Muscle layer of duodenum (tissue), 2 donors: ENCODE results near the gene STIM1.
"Not testable (repeated sequence)": the region's sequence is repeated elsewhere in the genome, so short reads cannot be mapped to it uniquely, and the experiment has no call there.

Source experiments
- H3K27ac ChIP-seq: one replicate; pipeline ENCODE4 v1.7.0; 2013; ENCODE audit warnings: mild to moderate bottlenecking, low read length
- H3K27me3 ChIP-seq: one replicate; pipeline ENCODE4 v1.7.0; 2013; ENCODE audit warnings: low read depth, mild to moderate bottlenecking, control low read depth, low read length
- H3K36me3 ChIP-seq, 2 donors: one replicate each; pipeline ENCODE4 v1.7.0; 2013; ENCODE audit warnings: low read length in 2 of 2, control low read depth in 1 of 2, mild to moderate bottlenecking in 1 of 2; ENCODE audit not compliant: insufficient read depth in 2 of 2, control insufficient read depth in 1 of 2
- H3K4me1 ChIP-seq, 2 donors: one replicate each; pipeline ENCODE4 v1.7.0; 2013; ENCODE audit warnings: low read length in 2 of 2, mild to moderate bottlenecking in 2 of 2, control low read depth in 1 of 2, moderate library complexity in 1 of 2; ENCODE audit not compliant: insufficient read depth in 2 of 2, control insufficient read depth in 1 of 2
- H3K4me3 ChIP-seq, 2 donors: one replicate each; pipeline ENCODE4 v1.7.0; 2013; ENCODE audit warnings: low read length in 2 of 2, low read depth in 1 of 2, mild to moderate bottlenecking in 1 of 2
- H3K9me3 ChIP-seq, 2 donors: one replicate each; pipeline ENCODE4 v1.7.0; 2013; ENCODE audit warnings: low read length in 2 of 2, control low read depth in 1 of 2, mild to moderate bottlenecking in 1 of 2; ENCODE audit not compliant: control insufficient read depth in 1 of 2
- donor health status: healthy.

Gene STIM1

DNA sequence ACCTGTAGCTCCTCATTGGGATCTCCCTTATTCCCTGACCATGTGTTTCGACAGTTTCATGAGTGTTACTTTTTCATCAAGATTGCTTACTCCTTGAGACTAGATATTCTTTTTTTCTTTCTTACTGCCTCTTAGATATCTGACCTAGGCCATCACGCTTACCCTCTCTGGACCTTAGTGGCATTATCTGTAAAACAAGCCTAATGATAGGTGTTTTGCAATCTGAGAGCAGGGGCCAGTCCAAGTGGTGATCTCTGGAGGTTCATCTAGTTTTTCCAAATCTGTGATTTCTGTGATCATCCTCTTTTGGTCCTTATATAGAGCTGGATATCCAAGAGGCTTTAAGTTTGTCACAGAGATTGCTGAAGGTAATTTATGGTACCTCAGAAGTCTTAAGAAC, 34.5 kb downstream of the STIM1 start:
- Histone ChIP-seq H3K27me3 (no peaks in the 10 kb centered on the region), H3K27ac (no peak overlapping the region), H3K4me3 (no peak overlapping the region), H3K9me3 (no peaks in the 10 kb centered on the region), H3K36me3 (no peaks in the 10 kb centered on the region), H3K4me1 (peaks cover 0 to 21% of the 10 kb centered on the region in 2 donors)

DNA sequence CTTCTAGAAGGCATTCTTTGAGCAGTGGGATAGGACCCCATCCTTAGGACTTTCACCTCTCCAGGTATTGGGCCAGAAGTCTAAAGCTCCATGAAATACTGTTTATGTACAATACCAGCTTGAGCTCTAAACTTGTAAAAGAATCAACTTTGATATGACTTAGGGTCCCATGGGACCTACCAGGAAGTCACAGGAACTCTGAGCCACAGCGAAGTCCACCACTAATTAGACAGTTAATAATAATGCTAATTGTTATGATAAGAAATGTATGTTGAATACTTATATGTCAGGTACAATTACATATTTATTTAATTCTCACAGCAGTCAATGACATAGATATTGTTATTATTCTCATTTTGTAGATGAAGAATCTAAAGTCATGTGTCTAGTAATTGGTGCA, 35.3 kb downstream of the STIM1 start:
- H3K4me1 ChIP-seq: peaks cover 0 to 21% of the 10 kb centered on the region in 2 donors
- no peaks in the 10 kb centered on the region for H3K9me3 ChIP-seq
- H3K36me3 ChIP-seq: no peaks in the 10 kb centered on the region
- H3K27ac ChIP-seq: no peak overlapping the region
- no peak overlapping the region for H3K4me3 ChIP-seq
- H3K27me3 ChIP-seq: no peaks in the 10 kb centered on the region

DNA sequence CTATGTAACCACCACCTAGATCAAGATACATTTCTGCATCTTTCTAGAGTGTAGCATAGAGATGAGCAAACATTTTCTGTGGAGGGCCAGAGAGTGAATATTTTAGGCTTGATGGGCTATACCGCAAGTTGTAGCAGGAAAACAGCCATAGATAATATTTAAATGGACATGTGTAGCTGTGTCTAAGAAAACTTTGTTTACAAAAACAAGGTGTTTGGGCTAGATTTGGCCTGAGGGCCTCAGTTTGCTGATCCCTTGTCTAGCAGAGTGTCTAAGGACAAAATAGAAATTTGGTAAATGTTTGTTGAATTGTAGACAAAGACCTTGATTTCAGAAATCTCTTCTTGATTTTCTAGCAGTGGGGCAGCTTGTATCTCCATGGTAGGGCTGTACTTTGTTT, 36.3 kb downstream of the STIM1 start:
- Histone ChIP-seq H3K27me3 (no peaks in the 10 kb centered on the region), H3K4me3 (no peak overlapping the region), H3K27ac (no peak overlapping the region), H3K4me1 (peaks cover 0 to 21% of the 10 kb centered on the region in 2 donors), H3K36me3 (no peaks in the 10 kb centered on the region), H3K9me3 (no peaks in the 10 kb centered on the region)

DNA sequence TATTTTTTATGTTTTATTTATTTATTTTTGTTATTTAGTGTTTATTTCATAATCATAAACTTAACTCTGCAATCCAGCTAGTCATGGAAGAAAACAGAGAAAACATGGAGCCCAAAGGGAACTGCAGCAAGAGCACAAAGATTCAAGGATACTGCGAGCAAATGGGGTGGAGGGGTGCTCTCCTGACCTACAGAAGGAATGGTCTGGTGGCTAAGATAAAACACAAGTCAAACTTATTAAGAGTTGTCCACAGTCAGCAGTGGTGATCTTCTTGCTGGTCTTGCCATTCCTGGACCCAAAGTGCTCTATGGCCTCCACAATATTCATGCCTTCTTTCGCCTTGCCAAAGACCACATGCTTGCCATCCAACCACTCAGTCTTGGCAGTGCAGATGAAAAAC, 36.7 kb downstream of the STIM1 start:
- H3K27ac ChIP-seq: no peak overlapping the region
- H3K27me3 ChIP-seq: no peaks in the 10 kb centered on the region
- no peaks in the 10 kb centered on the region for H3K36me3 ChIP-seq
- no peaks in the 10 kb centered on the region for H3K9me3 ChIP-seq
- H3K4me3 ChIP-seq: no peak overlapping the region
- peaks cover 0 to 21% of the 10 kb centered on the region in 2 donors for H3K4me1 ChIP-seq

DNA sequence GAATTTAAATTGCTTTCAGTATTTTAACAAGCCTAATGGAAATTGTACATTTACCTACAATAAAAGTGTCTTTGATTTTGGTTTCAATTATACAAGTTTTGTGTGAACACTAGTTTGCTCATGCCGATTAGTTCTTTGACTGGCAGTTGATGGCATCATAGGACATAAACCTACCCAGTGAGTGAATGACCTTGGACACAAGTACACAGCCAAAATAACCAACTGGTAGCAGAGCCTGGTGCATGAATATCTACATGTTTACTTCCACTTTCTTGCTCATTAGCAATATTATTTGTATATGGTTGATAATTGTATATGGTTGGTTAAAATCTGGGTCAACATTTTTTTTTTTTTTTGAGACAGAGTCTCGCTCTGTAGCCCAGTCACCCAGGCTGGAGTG, 37.8 kb downstream of the STIM1 start:
- Histone ChIP-seq H3K4me1 (peaks cover 0 to 16% of the 10 kb centered on the region in 2 donors), H3K4me3 (no peak overlapping the region), H3K27me3 (no peaks in the 10 kb centered on the region), H3K9me3 (no peaks in the 10 kb centered on the region), H3K27ac (no peak overlapping the region), H3K36me3 (no peaks in the 10 kb centered on the region)

DNA sequence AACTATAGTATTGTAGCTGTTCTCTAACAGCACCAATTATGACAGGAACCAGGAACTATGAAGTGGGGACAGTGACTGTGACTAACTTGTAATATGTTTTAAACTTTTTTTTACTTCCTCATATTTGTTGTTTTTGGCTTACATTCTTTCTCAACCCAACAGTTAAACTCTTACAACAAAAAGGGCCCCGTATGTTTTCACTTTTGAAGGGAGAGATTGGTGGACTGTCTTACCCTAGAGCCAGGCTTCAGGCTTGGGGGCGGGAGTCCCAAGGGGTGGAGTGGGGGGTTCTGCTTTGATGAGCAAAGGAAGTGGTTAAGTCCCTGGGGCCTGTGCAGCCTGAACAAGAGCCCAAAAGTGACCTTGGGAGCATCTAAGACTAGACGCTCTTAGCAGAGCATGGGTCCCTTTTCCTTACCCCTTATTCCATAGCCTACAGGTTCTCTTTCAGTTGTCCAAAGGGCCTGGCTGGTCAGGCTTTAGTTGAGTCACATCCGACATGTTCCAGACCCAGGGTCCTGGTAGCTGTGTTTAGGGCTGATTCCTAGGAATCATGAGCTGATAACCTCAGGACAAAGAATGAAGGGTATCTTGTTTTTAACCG, 38.8 kb downstream of the STIM1 start:
- Histone ChIP-seq H3K4me1 (peaks cover 0 to 12% of the 10 kb centered on the region in 2 donors), H3K4me3 (no peak overlapping the region), H3K27ac (peak overlapping the region; percentile 53), H3K36me3 (no peaks in the 10 kb centered on the region), H3K27me3 (no peaks in the 10 kb centered on the region), H3K9me3 (no peaks in the 10 kb centered on the region)

DNA sequence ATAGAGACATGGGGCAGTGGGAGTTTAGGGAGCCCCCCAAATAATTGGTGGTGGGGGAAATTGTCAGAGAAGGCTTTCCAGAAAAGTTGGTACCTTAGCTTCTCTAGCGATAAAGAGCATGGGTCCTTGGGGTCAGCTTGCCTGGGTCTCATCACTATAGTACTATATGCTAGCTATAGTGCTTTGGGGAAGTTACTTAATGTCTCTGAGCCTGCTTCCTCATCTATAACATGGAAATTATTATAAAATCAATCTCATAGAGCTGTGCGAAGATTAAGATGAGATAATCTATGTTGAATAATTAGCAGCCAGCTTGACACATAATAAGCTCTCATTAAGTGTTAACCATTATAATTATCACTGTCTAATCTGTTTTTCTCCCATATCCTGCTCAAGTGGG, 41.2 kb downstream of the STIM1 start:
- Histone ChIP-seq H3K4me1 (peaks cover 0 to 8% of the 10 kb centered on the region in 2 donors), H3K27ac (no peak overlapping the region), H3K4me3 (no peak overlapping the region), H3K36me3 (no peaks in the 10 kb centered on the region), H3K9me3 (no peaks in the 10 kb centered on the region), H3K27me3 (no peaks in the 10 kb centered on the region)

DNA sequence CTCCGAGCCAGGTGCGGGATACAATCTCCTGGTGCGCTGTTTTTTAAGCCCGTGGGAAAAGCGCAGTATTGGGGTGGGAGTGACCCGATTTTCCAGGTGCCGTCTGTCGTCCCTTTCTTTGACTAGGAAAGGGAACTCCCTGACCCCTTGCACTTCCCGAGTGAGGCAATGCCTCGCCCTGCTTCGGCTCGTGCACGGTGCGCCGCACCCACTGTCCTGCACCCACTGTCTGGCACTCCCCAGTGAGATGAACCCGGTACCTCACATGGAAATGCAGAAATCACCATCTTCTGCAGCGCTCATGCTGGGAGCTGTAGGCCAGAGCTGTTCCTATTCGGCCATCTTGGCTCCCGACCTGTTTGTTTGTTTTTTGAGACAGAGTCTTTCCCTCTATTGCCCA, 44.8 kb downstream of the STIM1 start:
- not testable (repeated sequence) for H3K27me3 ChIP-seq, H3K27ac ChIP-seq, H3K36me3 ChIP-seq, H3K9me3 ChIP-seq, H3K4me3 ChIP-seq
- H3K4me1 ChIP-seq: peaks cover 4 to 28% of the 10 kb centered on the region in 2 donors

DNA sequence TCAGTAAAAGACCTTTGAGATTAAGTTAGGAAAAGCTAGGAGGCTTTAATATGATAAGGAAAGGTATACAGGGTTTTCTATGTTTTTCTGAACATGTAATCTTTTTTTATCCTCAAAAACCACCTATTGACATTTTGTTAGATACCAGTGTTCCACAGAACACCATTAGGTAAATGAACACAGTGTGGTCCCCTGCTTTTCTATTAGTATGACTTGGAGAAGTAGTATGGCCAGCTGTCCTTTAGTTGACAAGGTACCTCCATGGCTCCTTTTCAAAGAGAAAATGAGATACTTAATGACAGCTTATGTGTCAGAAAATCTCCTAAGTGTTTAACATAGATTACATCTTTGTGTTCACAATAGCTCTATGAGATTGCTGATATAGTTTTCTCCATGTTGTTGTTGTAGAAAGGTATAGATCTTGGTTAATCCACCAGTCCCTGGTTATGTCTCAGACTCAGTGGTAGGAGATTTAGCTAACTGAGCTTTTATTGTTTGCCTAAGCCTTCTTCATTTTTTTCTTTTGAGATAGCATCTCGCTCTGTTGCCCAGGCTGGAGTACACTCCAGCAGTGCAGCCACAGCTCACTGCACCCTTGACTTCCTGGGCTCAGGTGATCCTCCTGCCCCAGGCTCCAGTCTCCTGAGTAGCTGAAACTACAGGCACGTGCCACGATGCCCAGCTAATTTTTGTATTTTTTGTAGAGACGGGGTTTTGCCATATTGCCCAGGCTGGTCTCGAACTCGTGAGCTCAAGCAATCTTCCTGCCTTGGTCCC, 46.0 kb downstream of the STIM1 start:
- Histone ChIP-seq H3K27me3 (no peaks in the 10 kb centered on the region), H3K36me3 (peaks cover 0 to 6% of the 10 kb centered on the region in 2 donors), H3K9me3 (no peaks in the 10 kb centered on the region), H3K4me3 (no peak overlapping the region), H3K27ac (no peak overlapping the region), H3K4me1 (peaks cover 4 to 31% of the 10 kb centered on the region in 2 donors)

DNA sequence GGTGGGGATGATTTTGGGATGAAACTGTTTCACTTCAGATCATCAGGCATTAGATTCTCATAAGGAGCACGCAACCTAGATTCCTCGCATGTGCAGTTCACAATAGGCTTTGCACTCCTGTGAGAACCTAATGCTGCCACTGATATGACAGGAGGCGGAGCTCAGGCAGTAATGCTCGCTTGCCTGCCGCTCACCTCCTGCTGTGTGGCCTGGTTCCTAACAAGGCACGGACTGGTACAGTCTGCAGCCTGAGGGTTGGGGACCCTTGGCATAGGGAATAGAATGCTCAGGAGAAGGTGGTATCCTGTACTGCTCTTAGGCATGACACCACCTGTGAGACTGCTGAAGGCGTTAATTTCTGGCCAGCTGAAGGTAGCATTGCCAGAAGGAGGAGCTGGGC, 47.0 kb downstream of the STIM1 start:
- Histone ChIP-seq H3K27me3 (no peaks in the 10 kb centered on the region), H3K36me3 (peaks cover 0 to 6% of the 10 kb centered on the region in 2 donors), H3K27ac (no peak overlapping the region), H3K4me1 (peaks cover 4 to 31% of the 10 kb centered on the region in 2 donors), H3K9me3 (no peaks in the 10 kb centered on the region), H3K4me3 (no peak overlapping the region)

DNA sequence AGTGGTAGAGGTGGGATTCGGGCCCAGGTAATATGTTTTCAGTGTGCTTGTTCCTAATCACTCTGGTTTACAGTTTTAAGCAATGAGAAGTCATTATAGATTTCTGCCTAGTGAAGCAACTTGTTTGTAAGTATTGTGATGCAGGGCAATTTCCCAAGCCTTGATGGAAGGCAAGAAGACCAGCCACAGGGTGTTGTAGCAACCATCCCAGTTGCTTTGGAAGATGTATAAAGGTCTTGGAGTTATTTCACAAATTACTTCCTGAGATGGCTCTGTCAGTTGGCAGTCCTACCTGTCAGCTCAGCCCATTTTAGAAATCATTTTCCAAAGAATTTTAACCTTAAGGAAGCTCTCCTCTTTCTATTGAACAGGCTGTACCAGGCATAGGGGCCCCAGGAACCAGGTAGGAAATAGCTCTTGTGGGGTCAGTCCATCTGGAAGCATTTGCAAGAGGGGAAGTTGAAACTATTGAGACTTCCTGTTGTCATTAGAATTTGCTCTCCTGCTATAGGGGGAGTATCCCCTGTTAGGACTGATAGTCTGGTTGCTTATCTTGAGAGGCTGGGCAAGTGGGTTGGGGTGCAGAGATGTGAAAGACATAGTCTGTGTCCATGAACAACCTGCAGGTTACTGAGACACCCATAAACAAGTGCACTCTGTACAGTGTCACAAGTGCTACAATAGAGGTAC, 47.9 kb downstream of the STIM1 start:
- peaks cover 0 to 6% of the 10 kb centered on the region in 2 donors for H3K36me3 ChIP-seq
- no peaks in the 10 kb centered on the region for H3K27me3 ChIP-seq
- no peak overlapping the region for H3K4me3 ChIP-seq
- H3K27ac ChIP-seq: no peak overlapping the region
- H3K4me1 ChIP-seq: peaks cover 4 to 31% of the 10 kb centered on the region in 2 donors
- H3K9me3 ChIP-seq: no peaks in the 10 kb centered on the region
